Endothelial cell of umbilical vein (primary cell): Measurements from ENCODE around the gene VAV2.

Source experiments
- EZH2 ChIP-seq: IDR thresholded peaks from 2 replicates; pipeline ENCODE4 v1.6.1; 2012; ENCODE audit warnings: borderline replicate concordance, low read depth, mild to moderate bottlenecking, moderate library complexity, low read length, inconsistent platforms; ENCODE audit not compliant: severe bottlenecking
- GATA2 ChIP-seq: IDR thresholded peaks from 2 replicates; pipeline ENCODE4 v1.7.0; 2011; ENCODE audit warnings: low read depth, mild to moderate bottlenecking, moderate library complexity, mixed read lengths, low read length; ENCODE audit not compliant: insufficient read length, insufficient read depth
- POLR2A ChIP-seq: IDR thresholded peaks from 2 replicates; pipeline ENCODE4 v1.6.1; 2012; ENCODE audit warnings: low read depth, mild to moderate bottlenecking, control low read depth, low read length
- POLR2AphosphoS5 ChIP-seq: IDR thresholded peaks from 2 replicates; pipeline ENCODE4 v1.6.1; 2012; ENCODE audit warnings: low read depth, mild to moderate bottlenecking, control low read depth, low read length, moderate library complexity; ENCODE audit not compliant: insufficient read depth
- TF ChIP-seq, protein P1 (sequence below), 2 donors: IDR thresholded peaks; 1 replicate in 1 of 2; 2 replicates in 1 of 2; pipeline ENCODE4 v1.5.1; 2011; ENCODE audit warnings: low read length in 2 of 2, mild to moderate bottlenecking in 2 of 2, moderate library complexity in 2 of 2, control low read depth in 1 of 2, inconsistent platforms in 1 of 2, low read depth in 1 of 2; ENCODE audit not compliant: insufficient read depth in 1 of 2; ENCODE audit errors: extremely low read depth in 1 of 2
- TF ChIP-seq, protein P2 (sequence below): IDR thresholded peaks from 2 replicates; pipeline ENCODE4 v1.6.1; 2011; ENCODE audit not compliant: insufficient read depth, insufficient read length

DNA sequence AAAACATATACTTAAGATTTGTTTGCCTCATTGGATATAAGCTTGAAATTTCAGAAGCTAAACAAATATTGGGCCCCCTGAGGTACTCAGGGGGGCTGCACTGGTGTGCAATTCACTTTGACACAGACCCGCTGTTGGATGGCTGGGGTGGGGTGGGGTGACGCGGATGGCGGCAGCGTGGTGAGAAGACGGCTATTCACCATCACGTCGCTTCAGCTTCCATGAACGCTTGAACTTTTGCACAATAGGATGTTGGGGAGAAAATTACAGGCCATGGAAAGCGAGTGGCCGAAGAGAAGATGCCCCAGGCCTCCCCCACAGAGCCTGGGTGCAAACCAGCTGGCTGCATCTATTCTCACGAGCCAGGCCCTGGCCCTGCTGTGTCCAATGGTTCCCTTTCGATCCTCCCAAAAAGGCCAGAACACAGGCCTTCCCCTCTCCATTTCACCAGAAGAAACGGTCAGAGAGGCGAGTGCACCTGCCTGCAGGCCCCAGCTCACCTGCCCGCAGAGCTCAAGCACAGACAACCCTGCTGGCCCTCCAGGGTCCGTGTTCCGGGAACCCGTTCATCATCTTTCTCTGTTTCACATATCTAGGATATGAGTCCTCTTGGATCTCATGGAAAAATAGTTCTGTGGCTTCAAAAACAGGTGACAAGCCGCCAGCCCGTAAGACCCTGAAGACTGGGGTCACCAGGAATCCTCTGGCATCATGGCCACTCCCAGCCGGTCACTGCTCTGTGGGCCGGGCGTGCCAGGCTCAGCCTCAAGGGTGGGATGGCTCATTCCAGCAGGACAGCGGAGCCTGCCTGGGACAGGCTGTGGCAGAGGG lies 207.2 kb downstream of the VAV2 start:
- TF ChIP-seq, protein P1, sequence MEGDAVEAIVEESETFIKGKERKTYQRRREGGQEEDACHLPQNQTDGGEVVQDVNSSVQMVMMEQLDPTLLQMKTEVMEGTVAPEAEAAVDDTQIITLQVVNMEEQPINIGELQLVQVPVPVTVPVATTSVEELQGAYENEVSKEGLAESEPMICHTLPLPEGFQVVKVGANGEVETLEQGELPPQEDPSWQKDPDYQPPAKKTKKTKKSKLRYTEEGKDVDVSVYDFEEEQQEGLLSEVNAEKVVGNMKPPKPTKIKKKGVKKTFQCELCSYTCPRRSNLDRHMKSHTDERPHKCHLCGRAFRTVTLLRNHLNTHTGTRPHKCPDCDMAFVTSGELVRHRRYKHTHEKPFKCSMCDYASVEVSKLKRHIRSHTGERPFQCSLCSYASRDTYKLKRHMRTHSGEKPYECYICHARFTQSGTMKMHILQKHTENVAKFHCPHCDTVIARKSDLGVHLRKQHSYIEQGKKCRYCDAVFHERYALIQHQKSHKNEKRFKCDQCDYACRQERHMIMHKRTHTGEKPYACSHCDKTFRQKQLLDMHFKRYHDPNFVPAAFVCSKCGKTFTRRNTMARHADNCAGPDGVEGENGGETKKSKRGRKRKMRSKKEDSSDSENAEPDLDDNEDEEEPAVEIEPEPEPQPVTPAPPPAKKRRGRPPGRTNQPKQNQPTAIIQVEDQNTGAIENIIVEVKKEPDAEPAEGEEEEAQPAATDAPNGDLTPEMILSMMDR (IDR thresholded peaks at IDR 0.05; ENCODE audit: extremely low read depth in 1 of 2, insufficient read depth in 1 of 2, low read depth in 1 of 2, low read length in 2 of 2): no peak
- TF ChIP-seq EZH2 (no peak), POLR2A (no peak), POLR2AphosphoS5 (no peak), GATA2 (no peak)
- TF ChIP-seq, protein P2, sequence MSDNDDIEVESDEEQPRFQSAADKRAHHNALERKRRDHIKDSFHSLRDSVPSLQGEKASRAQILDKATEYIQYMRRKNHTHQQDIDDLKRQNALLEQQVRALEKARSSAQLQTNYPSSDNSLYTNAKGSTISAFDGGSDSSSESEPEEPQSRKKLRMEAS: no peak
